ENCODE data around the gene RFWD3.

RFWD3 gene

DNA sequence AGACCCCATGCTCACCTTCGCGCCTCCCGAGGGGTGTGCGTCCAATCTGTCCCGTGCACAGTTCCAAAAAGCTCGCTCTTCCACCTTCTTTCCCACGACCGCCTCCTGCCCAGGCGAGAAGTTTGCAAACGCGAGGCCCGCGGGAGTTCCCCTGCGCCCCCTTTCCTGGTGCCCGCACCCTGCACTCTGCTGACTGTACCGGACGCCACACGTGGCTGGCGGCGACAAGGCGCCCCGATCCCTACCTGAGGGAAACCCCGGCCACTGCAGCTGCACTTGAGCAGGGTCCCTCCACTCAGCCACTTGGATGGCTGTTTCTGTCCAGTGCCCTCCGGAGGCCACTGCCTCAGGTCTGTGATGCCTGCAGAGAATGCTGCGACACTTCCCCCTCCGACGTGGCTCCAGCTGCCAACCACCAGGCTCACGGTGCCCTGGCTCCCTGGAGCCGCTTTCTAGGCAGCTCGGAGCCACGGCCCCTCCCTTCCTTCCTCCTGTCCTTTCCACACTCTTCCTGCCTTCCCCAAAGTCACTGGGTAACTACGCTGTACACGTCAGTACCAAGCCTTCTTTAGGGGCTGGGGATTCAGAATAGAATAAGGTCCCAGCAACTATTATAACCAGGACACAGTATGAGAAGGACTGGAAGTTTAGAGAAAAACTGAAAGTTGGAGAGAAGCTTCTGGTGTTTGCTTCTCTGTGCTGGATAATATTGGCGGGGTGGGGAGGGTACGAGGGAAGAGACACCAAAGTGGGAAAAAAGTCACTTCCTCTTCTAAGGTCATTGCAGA, 34.0 kb upstream of the RFWD3 start, which contains the start of gene MLKL:
MLKL (minus strand) TSS at position 425 of the 788 bp plus-strand sequence. CDS start 5,105 bp downstream, outside the sequence.
- ChIA-PET POLR2A (interaction anchor here (0.5 to 1.9 kb wide), 2 partner anchors 34 to 1915 kb away, joined by 3 to 9 read pairs; partner anchors contain the start of gene RFWD3), CTCF (interaction anchor here (0.6 to 3.1 kb wide), 6 partner anchors 9 to 219 kb away, joined by 3 to 15 read pairs (median 3); no protein-coding TSS in a partner anchor)
- H3K36me3 ChIP-seq (ENCODE audit: control insufficient read depth in 2 of 2, insufficient read depth in 1 of 2, low read length in 2 of 2), result no peaks in the 10 kb centered on the region
- peak within 1 kb of the TSS; percentile 5; the same call in 1 of the 2 replicates for H3K27ac ChIP-seq (ENCODE audit: extremely low read depth, low read depth, low read length)
- no peaks in the 10 kb centered on the region for H3K4me1 ChIP-seq (ENCODE audit: control insufficient read depth, insufficient read depth, low read length)
- peak within 1 kb of the TSS; percentile 43 for H3K4me3 ChIP-seq (ENCODE audit: low read depth, low read length)
- no peaks in the 10 kb centered on the region for H3K9me3 ChIP-seq (ENCODE audit: control insufficient read depth, insufficient read depth, low read depth, low read length)
- TF ChIP-seq SETDB1 (IDR thresholded peaks at IDR 0.05; ENCODE audit: insufficient read length, low read length) (no peak), YY1 (tag by site-specific recombination; IDR thresholded peaks at IDR 0.05) (no peak), FEZF1 (tag by site-specific recombination; IDR thresholded peaks at IDR 0.05) (no peak), ZBTB20 (tag by site-specific recombination; IDR thresholded peaks at IDR 0.05) (peak; percentile 96), TRIM28 (IDR thresholded peaks at IDR 0.05; ENCODE audit: borderline replicate concordance, low read length) (no peak), ZNF335 (tag by site-specific recombination; conservative IDR thresholded peaks at IDR 0.05) (peak; percentile 73), GFI1B (tag by site-specific recombination; IDR thresholded peaks at IDR 0.05) (no peak), ZNF174 (tag by site-specific recombination; IDR thresholded peaks at IDR 0.05) (no peak), ZNF791 (tag by site-specific recombination; IDR thresholded peaks at IDR 0.05) (no peak), PRDM1 (tag by site-specific recombination; IDR thresholded peaks at IDR 0.05) (0 out of 2 replicates have a peak, but pooled peaks have one; percentile 35), KLF10 (tag by site-specific recombination; IDR thresholded peaks at IDR 0.05) (no peak), KLF7 (tag by site-specific recombination; IDR thresholded peaks at IDR 0.05; ENCODE audit: borderline replicate concordance) (no peak), ZNF830 (tag by site-specific recombination; IDR thresholded peaks at IDR 0.05; ENCODE audit: low read depth) (no peak), ZNF19 (tag by site-specific recombination; IDR thresholded peaks at IDR 0.05; ENCODE audit: low read depth) (no peak), ZNF146 (tag by site-specific recombination; IDR thresholded peaks at IDR 0.05) (no peak), ZNF626 (tag by site-specific recombination; IDR thresholded peaks at IDR 0.05) (no peak), ZNF23 (tag by site-specific recombination; IDR thresholded peaks at IDR 0.05; ENCODE audit: borderline replicate concordance) (no peak), ZNF202 (tag by site-specific recombination; IDR thresholded peaks at IDR 0.05; ENCODE audit: borderline replicate concordance) (no peak), ZNF521 (tag by site-specific recombination; IDR thresholded peaks at IDR 0.05) (no peak), ZNF623 (tag by site-specific recombination; IDR thresholded peaks at IDR 0.05) (no peak), OVOL3 (tag by site-specific recombination; IDR thresholded peaks at IDR 0.05) (no peak), ZNF701 (tag by site-specific recombination; IDR thresholded peaks at IDR 0.05) (no peak), ZNF341 (tag by site-specific recombination; IDR thresholded peaks at IDR 0.05; ENCODE audit: low read depth) (peak; percentile 78), ZNF544 (tag by site-specific recombination; IDR thresholded peaks at IDR 0.05) (no peak), SCRT1 (tag by site-specific recombination; IDR thresholded peaks at IDR 0.05; ENCODE audit: borderline replicate concordance) (no peak)
- TF ChIP-seq, protein P1, sequence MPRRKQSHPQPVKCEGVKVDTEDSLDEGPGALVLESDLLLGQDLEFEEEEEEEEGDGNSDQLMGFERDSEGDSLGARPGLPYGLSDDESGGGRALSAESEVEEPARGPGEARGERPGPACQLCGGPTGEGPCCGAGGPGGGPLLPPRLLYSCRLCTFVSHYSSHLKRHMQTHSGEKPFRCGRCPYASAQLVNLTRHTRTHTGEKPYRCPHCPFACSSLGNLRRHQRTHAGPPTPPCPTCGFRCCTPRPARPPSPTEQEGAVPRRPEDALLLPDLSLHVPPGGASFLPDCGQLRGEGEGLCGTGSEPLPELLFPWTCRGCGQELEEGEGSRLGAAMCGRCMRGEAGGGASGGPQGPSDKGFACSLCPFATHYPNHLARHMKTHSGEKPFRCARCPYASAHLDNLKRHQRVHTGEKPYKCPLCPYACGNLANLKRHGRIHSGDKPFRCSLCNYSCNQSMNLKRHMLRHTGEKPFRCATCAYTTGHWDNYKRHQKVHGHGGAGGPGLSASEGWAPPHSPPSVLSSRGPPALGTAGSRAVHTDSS (tag by site-specific recombination; IDR thresholded peaks at IDR 0.05), result peak; percentile 71
- TF ChIP-seq, protein P2, sequence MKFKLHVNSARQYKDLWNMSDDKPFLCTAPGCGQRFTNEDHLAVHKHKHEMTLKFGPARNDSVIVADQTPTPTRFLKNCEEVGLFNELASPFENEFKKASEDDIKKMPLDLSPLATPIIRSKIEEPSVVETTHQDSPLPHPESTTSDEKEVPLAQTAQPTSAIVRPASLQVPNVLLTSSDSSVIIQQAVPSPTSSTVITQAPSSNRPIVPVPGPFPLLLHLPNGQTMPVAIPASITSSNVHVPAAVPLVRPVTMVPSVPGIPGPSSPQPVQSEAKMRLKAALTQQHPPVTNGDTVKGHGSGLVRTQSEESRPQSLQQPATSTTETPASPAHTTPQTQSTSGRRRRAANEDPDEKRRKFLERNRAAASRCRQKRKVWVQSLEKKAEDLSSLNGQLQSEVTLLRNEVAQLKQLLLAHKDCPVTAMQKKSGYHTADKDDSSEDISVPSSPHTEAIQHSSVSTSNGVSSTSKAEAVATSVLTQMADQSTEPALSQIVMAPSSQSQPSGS (tag by site-specific recombination; IDR thresholded peaks at IDR 0.05; ENCODE audit: low read depth), result no peak
- TF ChIP-seq, protein P3, sequence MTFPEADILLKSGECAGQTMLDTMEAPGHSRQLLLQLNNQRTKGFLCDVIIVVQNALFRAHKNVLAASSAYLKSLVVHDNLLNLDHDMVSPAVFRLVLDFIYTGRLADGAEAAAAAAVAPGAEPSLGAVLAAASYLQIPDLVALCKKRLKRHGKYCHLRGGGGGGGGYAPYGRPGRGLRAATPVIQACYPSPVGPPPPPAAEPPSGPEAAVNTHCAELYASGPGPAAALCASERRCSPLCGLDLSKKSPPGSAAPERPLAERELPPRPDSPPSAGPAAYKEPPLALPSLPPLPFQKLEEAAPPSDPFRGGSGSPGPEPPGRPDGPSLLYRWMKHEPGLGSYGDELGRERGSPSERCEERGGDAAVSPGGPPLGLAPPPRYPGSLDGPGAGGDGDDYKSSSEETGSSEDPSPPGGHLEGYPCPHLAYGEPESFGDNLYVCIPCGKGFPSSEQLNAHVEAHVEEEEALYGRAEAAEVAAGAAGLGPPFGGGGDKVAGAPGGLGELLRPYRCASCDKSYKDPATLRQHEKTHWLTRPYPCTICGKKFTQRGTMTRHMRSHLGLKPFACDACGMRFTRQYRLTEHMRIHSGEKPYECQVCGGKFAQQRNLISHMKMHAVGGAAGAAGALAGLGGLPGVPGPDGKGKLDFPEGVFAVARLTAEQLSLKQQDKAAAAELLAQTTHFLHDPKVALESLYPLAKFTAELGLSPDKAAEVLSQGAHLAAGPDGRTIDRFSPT (tag by site-specific recombination; IDR thresholded peaks at IDR 0.05), result 0 out of 2 replicates have a peak, but pooled peaks have one; percentile 19
- TF ChIP-seq, protein P4, sequence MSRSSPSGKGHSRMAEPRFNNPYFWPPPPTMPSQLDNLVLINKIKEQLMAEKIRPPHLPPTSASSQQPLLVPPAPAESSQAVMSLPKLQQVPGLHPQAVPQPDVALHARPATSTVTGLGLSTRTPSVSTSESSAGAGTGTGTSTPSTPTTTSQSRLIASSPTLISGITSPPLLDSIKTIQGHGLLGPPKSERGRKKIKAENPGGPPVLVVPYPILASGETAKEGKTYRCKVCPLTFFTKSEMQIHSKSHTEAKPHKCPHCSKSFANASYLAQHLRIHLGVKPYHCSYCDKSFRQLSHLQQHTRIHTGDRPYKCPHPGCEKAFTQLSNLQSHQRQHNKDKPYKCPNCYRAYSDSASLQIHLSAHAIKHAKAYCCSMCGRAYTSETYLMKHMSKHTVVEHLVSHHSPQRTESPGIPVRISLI (tag by site-specific recombination; IDR thresholded peaks at IDR 0.05), result no peak
- TF ChIP-seq, protein P5, sequence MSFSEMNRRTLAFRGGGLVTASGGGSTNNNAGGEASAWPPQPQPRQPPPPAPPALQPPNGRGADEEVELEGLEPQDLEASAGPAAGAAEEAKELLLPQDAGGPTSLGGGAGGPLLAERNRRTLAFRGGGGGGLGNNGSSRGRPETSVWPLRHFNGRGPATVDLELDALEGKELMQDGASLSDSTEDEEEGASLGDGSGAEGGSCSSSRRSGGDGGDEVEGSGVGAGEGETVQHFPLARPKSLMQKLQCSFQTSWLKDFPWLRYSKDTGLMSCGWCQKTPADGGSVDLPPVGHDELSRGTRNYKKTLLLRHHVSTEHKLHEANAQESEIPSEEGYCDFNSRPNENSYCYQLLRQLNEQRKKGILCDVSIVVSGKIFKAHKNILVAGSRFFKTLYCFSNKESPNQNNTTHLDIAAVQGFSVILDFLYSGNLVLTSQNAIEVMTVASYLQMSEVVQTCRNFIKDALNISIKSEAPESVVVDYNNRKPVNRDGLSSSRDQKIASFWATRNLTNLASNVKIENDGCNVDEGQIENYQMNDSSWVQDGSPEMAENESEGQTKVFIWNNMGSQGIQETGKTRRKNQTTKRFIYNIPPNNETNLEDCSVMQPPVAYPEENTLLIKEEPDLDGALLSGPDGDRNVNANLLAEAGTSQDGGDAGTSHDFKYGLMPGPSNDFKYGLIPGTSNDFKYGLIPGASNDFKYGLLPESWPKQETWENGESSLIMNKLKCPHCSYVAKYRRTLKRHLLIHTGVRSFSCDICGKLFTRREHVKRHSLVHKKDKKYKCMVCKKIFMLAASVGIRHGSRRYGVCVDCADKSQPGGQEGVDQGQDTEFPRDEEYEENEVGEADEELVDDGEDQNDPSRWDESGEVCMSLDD (tag by site-specific recombination; IDR thresholded peaks at IDR 0.05), result no peak

Data from HEK293 (cell line).